K562 (cell line): ENCODE data around the gene TIMM17B. TPM values are rescaled to one million over a fixed set of nuclear protein-coding genes. Genes with fewer than 3 reads are reported as not detected.
A peak's percentile ranks its signal among the peaks of the same experiment; 100 is the strongest.

Source experiments
- BDP1 ChIP-seq: IDR thresholded peaks from 3 replicates; pipeline ENCODE4 v1.6.1; 2011; ENCODE audit not compliant: insufficient read length, insufficient read depth
- CC2D1A ChIP-seq: fragments of 450-650 bp; IDR thresholded peaks from 2 replicates; pipeline ENCODE4 v1.6.1; 2017; ENCODE audit warnings: mild to moderate bottlenecking
- CREB1 ChIP-seq, 2 experiments: sonication (generic) in 1 of 2; formaldehyde crosslinking in 1 of 2; IDR thresholded peaks; 2 replicates each; pipeline versions ENCODE4 v1.6.1 to v1.8.0; 2012 to 2022; ENCODE audit warnings: inconsistent platforms in 1 of 2, mild to moderate bottlenecking in 1 of 2, missing genetic modification reagents in 1 of 2, moderate library complexity in 1 of 2
- CTBP1 ChIP-seq: fragments of 450-650 bp; IDR thresholded peaks from 2 replicates; pipeline ENCODE4 v1.6.1; 2016; ENCODE audit warnings: borderline replicate concordance
- EP300 ChIP-seq: IDR thresholded peaks from 2 replicates; pipeline ENCODE4 v1.6.1; 2012; ENCODE audit warnings: low read length, improper control_type of control experiment
- EP400 ChIP-seq: fragments of 450-650 bp; IDR thresholded peaks from 2 replicates; pipeline ENCODE4 v1.6.1; 2017; ENCODE audit warnings: antibody characterized with exemption, mild to moderate bottlenecking, moderate library complexity
- HCFC1 ChIP-seq: IDR thresholded peaks from 2 replicates; pipeline ENCODE4 v1.6.1; 2012; ENCODE audit warnings: low read depth, low read length, improper control_type of control experiment
- HDAC1 ChIP-seq, 2 experiments: fragments of 450-650 bp; IDR thresholded peaks; 2 replicates each; pipeline ENCODE4 v1.6.1; 2016 to 2017; ENCODE audit warnings: inconsistent platforms in 1 of 2, mild to moderate bottlenecking in 1 of 2, moderate library complexity in 1 of 2
- KAT8 ChIP-seq: fragments of 450-650 bp; IDR thresholded peaks from 2 replicates; pipeline ENCODE4 v1.6.1; 2016; ENCODE audit warnings: low read depth, mild to moderate bottlenecking
- L3MBTL2 ChIP-seq: fragments of 450-650 bp; IDR thresholded peaks from 2 replicates; pipeline ENCODE4 v1.6.1; 2016; ENCODE audit warnings: mild to moderate bottlenecking, moderate library complexity
- MTA3 ChIP-seq: fragments of 450-650 bp; formaldehyde crosslinking; IDR thresholded peaks from 2 replicates; pipeline ENCODE4 v1.6.1; 2017; ENCODE audit warnings: mild to moderate bottlenecking, borderline replicate concordance
- MYNN ChIP-seq, 2 experiments: sonication (generic); formaldehyde crosslinking in 1 of 2; IDR thresholded peaks; 2 replicates each; pipeline versions ENCODE4 v1.5.0 to v1.6.1; 2016 to 2020; ENCODE audit warnings: antibody characterized with exemption in 1 of 2, missing genetic modification reagents in 1 of 2
- NCOA1 ChIP-seq: fragments of 450-650 bp; IDR thresholded peaks from 2 replicates; pipeline ENCODE4 v1.6.1; 2016; ENCODE audit warnings: low read depth
- POLR2AphosphoS2 ChIP-seq: IDR thresholded peaks from 2 replicates; pipeline ENCODE4 v1.6.1; 2012; ENCODE audit warnings: low read length, improper control_type of control experiment
- POLR2AphosphoS5 ChIP-seq: IDR thresholded peaks from 2 replicates; pipeline ENCODE4 v1.6.1; 2011; ENCODE audit warnings: mild to moderate bottlenecking, low read depth, low read length, moderate library complexity; ENCODE audit not compliant: control insufficient read depth, insufficient read depth
- POLR2G ChIP-seq: fragments of 200-400 bp; formaldehyde crosslinking; IDR thresholded peaks from 2 replicates; pipeline ENCODE4 v1.6.1; 2017; ENCODE audit warnings: low read depth, mild to moderate bottlenecking, antibody characterized with exemption, low read length, moderate library complexity
- RBFOX2 ChIP-seq: fragments of 200-400 bp; formaldehyde crosslinking; IDR thresholded peaks from 2 replicates; pipeline ENCODE4 v1.6.1; 2017; ENCODE audit warnings: low read depth, mild to moderate bottlenecking, low read length, moderate library complexity
- SMC3 ChIP-seq: conservative IDR thresholded peaks from 2 replicates; pipeline ENCODE4 v1.6.1; 2011; ENCODE audit warnings: low read depth, low read length, improper control_type of control experiment; ENCODE audit not compliant: insufficient read depth
- TBP ChIP-seq: optimal IDR thresholded peaks from 2 replicates; pipeline ENCODE3; 2011; ENCODE audit warnings: low read depth, low read length, improper control_type of control experiment
- TCF7 ChIP-seq: sonication (generic); IDR thresholded peaks from 2 replicates; pipeline ENCODE4 v1.6.1; 2016; ENCODE audit warnings: antibody characterized with exemption, borderline replicate concordance
- XRCC5 ChIP-seq: fragments of 200-400 bp; formaldehyde crosslinking; IDR thresholded peaks from 2 replicates; pipeline ENCODE4 v1.6.1; 2017; ENCODE audit warnings: low read depth, mild to moderate bottlenecking, low read length
- ZFX ChIP-seq: sonication (generic); formaldehyde crosslinking; IDR thresholded peaks from 2 replicates; pipeline ENCODE4 v1.8.0; 2022; ENCODE audit warnings: mild to moderate bottlenecking, missing genetic modification reagents, moderate library complexity
- polyA plus RNA-seq, 8 experiments: library from polyadenylated mRNA; depleted of rRNA in 4 of 8; stranded (reverse) in 5 of 8; unstranded in 3 of 8; fragments of >200 nt; fragmentation: Nextera tagmentation in 2 of 8; fragmentation: Illumina TruSeq in 1 of 8; extraction: Ambion mirVana in 2 of 8; extraction: Trizol in 1 of 8; gene quantifications; 2 replicates each; pipeline versions ENCODE4 v1.2.1 to v1.2.3, GENCODE V29; 2011 to 2014; ENCODE audit warnings: inconsistent platforms in 1 of 8, missing spikeins in 1 of 8
- total RNA-seq, 7 experiments: library from RNA; depleted of rRNA in 6 of 7; stranded (reverse); fragments of >200 nt in 6 of 7; fragmentation: Illumina TruSeq in 2 of 7; extraction: Trizol in 2 of 7; gene quantifications; 2 replicates each; pipeline versions ENCODE4 v1.2.1 to v1.2.3, GENCODE V29; 2011 to 2021; ENCODE audit warnings: low replicate concordance in 1 of 7
- TF ChIP-seq, protein P1 (sequence below): fragments of 200-800 bp; sonication (Bioruptor generic); IDR thresholded peaks from 2 replicates; pipeline ENCODE4 v1.6.1; 2017; ENCODE audit warnings: missing genetic modification characterization, missing compliant biosample characterization
- TF ChIP-seq, protein P2 (sequence below): IDR thresholded peaks from 2 replicates; pipeline ENCODE4 v1.6.1; 2011; ENCODE audit warnings: borderline replicate concordance, low read depth, mild to moderate bottlenecking, moderate library complexity, low read length; ENCODE audit not compliant: insufficient read depth, poor library complexity, severe bottlenecking

The TIMM17B gene
- total and polyA plus RNA-seq, 9 of the 15 experiments (the other 6 are each of a cell fraction or from before 2014, with no cell fraction given), result 9.9 to 184 (median 115) TPM

DNA sequence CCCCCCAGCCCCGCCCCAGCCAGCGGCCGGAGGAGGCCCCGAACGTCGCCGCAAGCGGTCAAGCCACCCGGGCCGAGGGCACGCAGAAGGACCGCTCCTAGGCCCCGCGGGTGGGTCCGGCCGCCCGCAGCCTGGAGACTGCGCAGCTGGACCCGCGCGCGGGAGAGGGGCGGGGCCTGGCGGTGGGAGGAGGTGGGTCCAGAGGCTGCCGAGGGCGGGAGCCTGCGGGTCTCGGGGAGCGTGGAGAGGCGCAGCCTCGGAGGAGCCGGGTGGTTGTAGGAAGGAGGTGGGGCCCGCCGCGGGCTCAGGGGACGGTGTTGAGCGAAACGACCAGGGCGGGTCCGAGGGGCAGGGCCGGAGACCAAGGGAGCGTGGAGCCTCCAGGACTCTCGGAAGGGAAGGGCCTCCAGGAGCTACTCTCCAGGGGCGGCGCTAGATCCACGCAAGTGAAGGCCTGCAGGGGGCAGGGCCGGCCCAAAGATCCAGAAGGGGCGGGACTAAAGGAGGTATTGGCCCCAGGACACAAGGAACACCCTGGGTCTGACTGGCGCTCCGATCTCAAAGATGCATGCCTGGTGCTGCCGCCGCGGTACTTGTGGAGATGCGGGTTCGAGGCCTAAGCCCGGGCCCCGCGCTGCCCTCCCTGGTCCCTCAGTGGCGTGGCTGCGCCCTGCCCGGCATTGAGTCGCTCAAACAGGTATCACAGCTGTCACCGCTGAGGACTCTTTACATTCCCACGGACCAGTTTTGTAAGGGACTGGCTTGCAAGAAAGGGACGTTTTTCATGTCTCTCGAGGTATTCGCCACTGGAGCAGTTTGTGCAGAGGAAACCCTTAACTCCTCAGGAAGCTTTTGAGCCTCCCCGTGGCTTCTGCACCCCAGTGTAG lies 5.9 kb downstream of the TIMM17B start (continued):
- TF ChIP-seq XRCC5 (peak; percentile 38; the same call in 1 of the 2 replicates), POLR2G (peak; percentile 86), BDP1 (no peak), SMC3 (peak; percentile 50; the same call in 1 of the 2 replicates), POLR2AphosphoS2 (peak; percentile 85; the same call in 1 of the 2 replicates), NCOA1 (no peak), CREB1 (IDR thresholded peaks at IDR 0.05) (peak; percentile 25; the same call in 1 of the 2 replicates), CREB1 (CRISPR knock-in tag; IDR thresholded peaks at IDR 0.05) (peak; percentile 34; the same call in 1 of the 2 replicates), POLR2AphosphoS5 (peak; percentile 20; the same call in 1 of the 2 replicates), CC2D1A (peak; percentile 50; the same call in 1 of the 2 replicates), TCF7 (0 out of 2 replicates have a peak, but pooled peaks have one; percentile 41), ZFX (CRISPR knock-in tag) (peak; percentile 56), MYNN (IDR thresholded peaks at IDR 0.05) (0 out of 2 replicates have a peak, but pooled peaks have one; percentile 13), MYNN (CRISPR knock-in tag; IDR thresholded peaks at IDR 0.05) (no peak), EP400 (peak; percentile 54), MTA3 (peak; percentile 44; the same call in 1 of the 2 replicates), HDAC1 (IDR thresholded peaks at IDR 0.05) (peak in 1 of 2 experiments; percentile 38; a peak in 1 of 4 replicates), EP300 (0 out of 2 replicates have a peak, but pooled peaks have one; percentile 5), TBP (peak; percentile 32), CTBP1 (peak; percentile 79), RBFOX2 (peak; percentile 74), HCFC1 (peak; percentile 11; the same call in 1 of the 2 replicates), KAT8 (no peak), L3MBTL2 (peak; percentile 28; the same call in 1 of the 2 replicates)
- TF ChIP-seq, protein P1, sequence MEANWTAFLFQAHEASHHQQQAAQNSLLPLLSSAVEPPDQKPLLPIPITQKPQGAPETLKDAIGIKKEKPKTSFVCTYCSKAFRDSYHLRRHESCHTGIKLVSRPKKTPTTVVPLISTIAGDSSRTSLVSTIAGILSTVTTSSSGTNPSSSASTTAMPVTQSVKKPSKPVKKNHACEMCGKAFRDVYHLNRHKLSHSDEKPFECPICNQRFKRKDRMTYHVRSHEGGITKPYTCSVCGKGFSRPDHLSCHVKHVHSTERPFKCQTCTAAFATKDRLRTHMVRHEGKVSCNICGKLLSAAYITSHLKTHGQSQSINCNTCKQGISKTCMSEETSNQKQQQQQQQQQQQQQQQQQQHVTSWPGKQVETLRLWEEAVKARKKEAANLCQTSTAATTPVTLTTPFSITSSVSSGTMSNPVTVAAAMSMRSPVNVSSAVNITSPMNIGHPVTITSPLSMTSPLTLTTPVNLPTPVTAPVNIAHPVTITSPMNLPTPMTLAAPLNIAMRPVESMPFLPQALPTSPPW, result peak; percentile 69
- TF ChIP-seq, protein P2, sequence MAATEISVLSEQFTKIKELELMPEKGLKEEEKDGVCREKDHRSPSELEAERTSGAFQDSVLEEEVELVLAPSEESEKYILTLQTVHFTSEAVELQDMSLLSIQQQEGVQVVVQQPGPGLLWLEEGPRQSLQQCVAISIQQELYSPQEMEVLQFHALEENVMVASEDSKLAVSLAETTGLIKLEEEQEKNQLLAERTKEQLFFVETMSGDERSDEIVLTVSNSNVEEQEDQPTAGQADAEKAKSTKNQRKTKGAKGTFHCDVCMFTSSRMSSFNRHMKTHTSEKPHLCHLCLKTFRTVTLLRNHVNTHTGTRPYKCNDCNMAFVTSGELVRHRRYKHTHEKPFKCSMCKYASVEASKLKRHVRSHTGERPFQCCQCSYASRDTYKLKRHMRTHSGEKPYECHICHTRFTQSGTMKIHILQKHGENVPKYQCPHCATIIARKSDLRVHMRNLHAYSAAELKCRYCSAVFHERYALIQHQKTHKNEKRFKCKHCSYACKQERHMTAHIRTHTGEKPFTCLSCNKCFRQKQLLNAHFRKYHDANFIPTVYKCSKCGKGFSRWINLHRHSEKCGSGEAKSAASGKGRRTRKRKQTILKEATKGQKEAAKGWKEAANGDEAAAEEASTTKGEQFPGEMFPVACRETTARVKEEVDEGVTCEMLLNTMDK, result peak; percentile 81
